Stimulated activated CD4-positive, alpha-beta T cell treated with anti-CD3 and anti-CD28 coated beads, Interleukin-15, amount 100 ng/mL, for 24 hours (primary cell): ENCODE results near the gene TSPAN18.

Experiments used
- DNase-seq: peaks from one replicate; pipeline ENCODE4 v3.0.0-alpha.2; 2020

TSPAN18 gene

GRCh38 chr11:44779736-44780520, 53.2 kb downstream of the TSPAN18 start:
- DNase-seq, result no peak

- no peak for DNase-seq
Measured at GRCh38 chr11:44780940-44781631, 54.3 kb downstream of the TSPAN18 start.

- DNase-seq, result no peak
Measured at GRCh38 chr11:44781655-44782054, 54.9 kb downstream of the TSPAN18 start.

- DNase-seq, result no peak
Measured at GRCh38 chr11:44782478-44782877, 55.7 kb downstream of the TSPAN18 start.

GRCh38 chr11:44784436-44784760, 57.6 kb downstream of the TSPAN18 start:
- DNase-seq, result no peak

GRCh38 chr11:44784851-44785250, 58.1 kb downstream of the TSPAN18 start:
- no peak for DNase-seq

- peak; percentile 14 for DNase-seq
Measured at GRCh38 chr11:44785856-44786607, 59.3 kb downstream of the TSPAN18 start.

GRCh38 chr11:44787070-44787469, 60.3 kb downstream of the TSPAN18 start:
- DNase-seq, result no peak

- DNase-seq, result no peak
Measured at GRCh38 chr11:44787981-44788380, 61.2 kb downstream of the TSPAN18 start.

- no peak for DNase-seq
Measured at GRCh38 chr11:44788536-44789261, 61.9 kb downstream of the TSPAN18 start.

- DNase-seq, result no peak
Measured at GRCh38 chr11:44789496-44789895, 62.7 kb downstream of the TSPAN18 start.

- no peak for DNase-seq
Measured at GRCh38 chr11:44790211-44790610, 63.4 kb downstream of the TSPAN18 start.

- DNase-seq, result no peak
Measured at GRCh38 chr11:44791316-44791925, 64.7 kb downstream of the TSPAN18 start.

GRCh38 chr11:44792171-44792570, 65.4 kb downstream of the TSPAN18 start:
- no peak for DNase-seq

- no peak for DNase-seq
Measured at GRCh38 chr11:44793350-44794090, 66.8 kb downstream of the TSPAN18 start.

- no peak for DNase-seq
Measured at GRCh38 chr11:44795803-44796535, 69.2 kb downstream of the TSPAN18 start.

GRCh38 chr11:44797051-44797450, 70.3 kb downstream of the TSPAN18 start:
- DNase-seq, result no peak

GRCh38 chr11:44797886-44798606, 71.3 kb downstream of the TSPAN18 start:
- no peak for DNase-seq

- DNase-seq, result no peak
Measured at GRCh38 chr11:44798607-44798972, 71.8 kb downstream of the TSPAN18 start.

- no peak for DNase-seq
Measured at GRCh38 chr11:44799012-44799411, 72.2 kb downstream of the TSPAN18 start.

- no peak for DNase-seq
Measured at GRCh38 chr11:44802347-44802746, 75.6 kb downstream of the TSPAN18 start.
